Medulla oblongata (tissue), 1 donor: Measurements from ENCODE around the gene TCOF1.
A peak's percentile ranks its signal among the peaks of the same experiment; 100 is the strongest.
"Not testable (repeated sequence)": the region's sequence is repeated elsewhere in the genome, so short reads cannot be mapped to it uniquely, and the experiment has no call there.

ENCODE experiments used
- DNase-seq: peaks from one replicate; pipeline ENCODE4 v3.0.0-alpha.2; 2015; ENCODE audit errors: extremely low spot score

The TCOF1 gene

DNA sequence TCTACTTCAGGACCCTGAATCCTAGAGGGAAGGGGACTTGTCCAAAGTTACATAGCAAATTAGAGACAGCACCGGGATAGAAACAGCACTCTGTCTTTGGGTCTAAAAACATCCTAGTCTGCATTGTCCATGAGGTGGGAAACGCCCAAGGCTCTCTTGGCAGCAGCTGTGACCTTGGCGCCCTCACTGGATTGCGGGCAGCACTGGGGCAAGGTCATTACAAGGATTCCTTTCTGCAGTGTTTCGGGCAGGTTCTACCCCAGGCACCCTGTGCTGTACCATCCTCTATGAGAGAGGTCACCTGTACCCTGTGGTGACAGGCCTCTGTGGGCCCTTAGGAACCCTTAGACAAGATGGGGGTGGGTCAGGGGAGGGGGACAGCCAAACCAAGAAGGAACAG, 46.6 kb downstream of the TCOF1 start:
- DNase-seq, result no peak

DNA sequence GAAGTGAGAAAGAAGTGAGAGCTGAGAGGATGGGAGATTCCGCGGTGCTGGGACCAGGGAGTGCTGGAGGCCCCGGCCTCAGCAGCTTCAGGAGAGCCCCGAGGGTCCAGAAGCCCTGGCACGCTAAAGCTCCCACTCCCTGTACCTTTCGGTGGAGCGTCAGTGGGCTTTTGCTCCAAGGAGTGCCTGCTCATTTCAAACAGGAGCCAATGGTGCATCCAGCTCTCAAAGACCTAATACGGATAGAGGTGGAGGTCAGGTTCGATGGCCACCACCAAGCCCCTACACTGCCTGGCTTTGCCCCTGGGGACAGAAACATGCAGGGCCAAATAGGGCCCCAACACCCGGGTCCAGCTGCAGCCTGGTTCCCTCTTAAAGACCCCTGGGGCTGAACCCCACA, 47.0 kb downstream of the TCOF1 start:
- DNase-seq, result no peak

- DNase-seq, result no peak
Observed at GRCh38 chr5:150404941-150405816, 47.7 kb downstream of the TCOF1 start.

GRCh38 chr5:150406103-150406722, 48.7 kb downstream of the TCOF1 start:
- DNase-seq, result no peak

DNA sequence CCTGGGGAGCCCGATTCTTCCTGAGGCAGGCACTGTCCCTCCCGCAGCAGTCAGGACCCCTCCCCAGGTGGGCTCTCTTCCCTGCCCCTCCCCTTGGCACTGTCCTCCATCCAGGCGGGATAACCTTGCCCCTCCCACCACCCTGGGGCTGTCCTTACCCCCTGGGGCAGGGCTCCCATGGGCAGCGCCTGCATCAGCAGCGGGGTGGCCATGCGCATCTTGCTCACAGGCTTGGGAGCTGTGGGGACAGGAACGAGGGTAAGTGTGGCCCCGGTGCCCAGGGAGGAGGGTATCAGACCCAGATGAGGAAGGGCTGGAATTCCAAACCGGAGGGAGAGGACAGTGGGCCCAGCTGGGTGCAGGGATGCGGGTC, 49.2 kb downstream of the TCOF1 start:
- no peak for DNase-seq

GRCh38 chr5:150407096-150407720, 49.7 kb downstream of the TCOF1 start:
- DNase-seq, result no peak

DNA sequence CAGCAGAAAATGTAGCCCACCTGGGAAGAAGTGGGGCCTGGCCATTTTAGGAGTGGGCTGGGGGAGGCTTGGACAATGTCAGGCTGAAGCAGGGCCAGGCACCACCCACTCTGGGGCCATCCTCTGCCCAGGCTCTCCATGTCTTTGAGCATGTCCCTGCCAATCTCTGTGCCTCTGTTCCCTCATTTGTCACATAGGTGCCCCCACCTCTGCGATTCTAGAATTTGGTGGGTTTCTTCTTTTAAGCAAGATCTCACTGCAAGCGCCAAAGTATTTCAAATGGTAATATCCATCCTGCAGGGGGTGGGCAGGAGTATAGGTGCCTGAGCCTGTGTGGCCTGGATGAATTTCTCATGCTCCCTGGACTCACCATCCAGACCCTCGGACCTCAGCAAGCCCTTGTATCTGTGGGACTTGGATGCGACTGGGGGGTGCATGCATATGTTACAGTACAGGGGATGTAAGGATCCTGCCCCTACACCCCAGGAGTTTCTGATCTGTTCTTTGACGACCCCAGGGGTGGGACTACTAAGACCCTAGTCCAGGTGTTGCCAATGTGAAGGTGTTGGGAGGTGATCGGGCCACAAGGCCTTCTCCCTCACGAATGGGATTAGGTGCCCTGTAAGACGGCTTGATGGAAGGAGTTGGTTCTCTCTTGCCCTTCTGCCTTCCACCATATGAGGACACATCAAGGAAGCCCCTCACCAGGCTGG, 50.9 kb downstream of the TCOF1 start:
- no peak for DNase-seq

DNA sequence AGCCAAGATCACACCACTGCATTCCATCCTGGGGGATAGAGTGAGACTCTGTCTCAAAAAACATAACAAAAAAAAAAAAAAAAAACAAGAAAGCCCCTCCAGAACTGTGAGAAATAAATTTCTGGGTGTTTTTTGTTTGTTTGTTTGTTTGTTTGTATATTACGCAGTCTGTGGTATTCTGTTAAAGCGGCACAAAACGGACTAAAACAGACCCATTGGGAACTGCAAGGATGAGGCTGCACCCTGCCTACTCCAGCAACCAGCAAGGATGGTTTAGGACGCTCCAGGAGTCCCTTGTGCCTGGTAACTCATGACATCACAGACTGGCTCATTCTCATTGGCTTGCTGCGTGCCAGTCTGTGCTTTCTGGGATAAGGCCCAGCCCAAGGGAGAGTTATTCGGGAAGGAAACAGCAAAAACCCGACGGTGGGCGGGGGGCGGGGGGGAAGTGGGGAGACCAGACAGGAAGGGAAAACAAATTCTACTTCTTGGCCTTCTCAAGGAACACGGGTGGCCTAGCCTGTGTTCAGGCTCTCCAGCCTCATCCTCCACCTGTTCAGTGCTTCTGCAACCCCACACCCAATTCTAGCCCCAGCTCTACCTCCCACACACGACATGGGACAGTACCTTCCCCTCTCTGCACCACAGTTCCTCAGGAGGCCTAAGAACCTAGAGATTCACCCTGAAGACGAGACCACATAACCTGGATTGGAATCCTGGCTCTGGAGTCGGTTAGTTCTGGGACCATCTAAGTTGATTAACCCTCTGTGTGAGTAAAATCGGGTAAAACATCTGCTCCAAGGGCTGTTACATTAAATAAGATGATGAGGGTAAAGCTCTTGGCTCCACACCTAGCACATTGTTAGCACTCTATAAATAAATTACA, 52.4 kb downstream of the TCOF1 start:
- DNase-seq, result peak; percentile 98

DNA sequence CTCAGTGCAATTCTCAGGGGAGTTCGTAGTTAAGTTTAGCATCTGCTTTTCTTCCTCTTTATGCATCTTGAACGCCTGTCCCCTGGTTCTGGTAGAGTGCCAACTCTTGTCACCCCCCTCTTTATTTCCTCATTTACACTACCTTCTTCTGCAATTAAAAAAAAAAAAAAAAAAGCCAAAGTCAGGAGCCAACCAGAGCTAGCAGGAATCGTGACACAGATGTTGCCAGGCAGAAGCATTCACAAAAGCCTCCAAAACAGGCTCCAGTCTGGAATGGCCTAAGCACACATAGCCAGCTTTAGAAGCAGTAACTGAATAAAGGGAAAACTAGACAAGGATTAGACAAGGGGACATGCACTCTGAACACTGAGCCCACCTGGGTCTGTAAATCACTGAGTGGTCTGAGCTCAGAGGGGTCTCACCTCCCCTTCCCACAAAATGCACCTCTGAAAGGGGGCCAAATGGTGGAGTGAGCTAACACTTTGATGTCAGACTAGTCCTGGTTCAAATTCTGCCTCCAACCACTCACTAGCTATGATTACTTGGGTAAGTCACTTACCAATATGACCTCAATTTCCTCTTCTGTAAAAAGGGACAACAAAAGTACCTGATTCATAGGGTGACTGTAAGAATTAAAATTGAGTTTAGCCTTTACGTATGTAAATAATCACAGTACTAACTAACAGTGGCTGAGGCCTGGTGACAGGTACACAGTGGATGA, 53.2 kb downstream of the TCOF1 start:
- DNase-seq, result peak; percentile 94

- peak; percentile 62 for DNase-seq
Observed at GRCh38 chr5:150411245-150411979, 53.9 kb downstream of the TCOF1 start.

- peak; percentile 92 for DNase-seq
Observed at GRCh38 chr5:150412319-150413175, 55.0 kb downstream of the TCOF1 start, which contains the start of gene CD74. CD74 (minus strand) TSS chr5:150412910; CDS start chr5:150412749, 161 bp downstream.

DNA sequence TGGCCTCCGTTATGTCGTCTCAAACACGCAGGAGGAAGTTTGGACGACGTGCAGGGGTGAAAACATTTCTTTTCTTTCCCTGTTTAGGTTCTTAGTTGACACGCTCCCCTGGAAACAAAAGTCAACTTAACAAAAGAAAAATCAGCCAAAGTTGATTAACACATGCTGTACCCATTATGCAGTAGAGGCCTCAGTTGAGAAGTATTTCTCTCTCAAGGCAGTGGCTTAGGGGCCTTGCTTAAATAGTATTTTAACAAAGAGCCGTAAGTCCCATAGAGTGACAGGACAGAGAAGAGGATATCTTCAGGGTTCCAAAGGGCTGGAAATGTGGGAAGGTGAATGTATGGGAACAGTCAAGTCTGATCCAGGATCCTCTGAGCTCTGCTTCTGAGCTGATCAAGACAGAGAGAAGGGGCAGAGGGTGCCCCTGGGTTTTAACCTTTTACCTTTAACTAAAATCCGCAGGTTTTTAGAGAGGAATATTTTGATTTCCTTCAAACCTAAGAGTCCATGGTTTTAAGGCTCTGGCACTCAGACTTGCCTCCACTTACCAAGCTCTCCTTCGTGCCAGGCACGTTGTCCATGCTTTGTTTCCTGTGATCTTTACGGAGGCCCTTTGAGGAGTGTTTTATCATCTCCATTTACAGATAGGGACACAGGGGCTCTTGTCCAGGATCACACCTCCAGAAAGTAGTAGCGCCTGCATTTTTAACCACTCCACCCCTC, 55.8 kb downstream of the TCOF1 start:
- no peak for DNase-seq

GRCh38 chr5:150413902-150414790, 56.6 kb downstream of the TCOF1 start:
- DNase-seq, result not testable (repeated sequence)

DNA sequence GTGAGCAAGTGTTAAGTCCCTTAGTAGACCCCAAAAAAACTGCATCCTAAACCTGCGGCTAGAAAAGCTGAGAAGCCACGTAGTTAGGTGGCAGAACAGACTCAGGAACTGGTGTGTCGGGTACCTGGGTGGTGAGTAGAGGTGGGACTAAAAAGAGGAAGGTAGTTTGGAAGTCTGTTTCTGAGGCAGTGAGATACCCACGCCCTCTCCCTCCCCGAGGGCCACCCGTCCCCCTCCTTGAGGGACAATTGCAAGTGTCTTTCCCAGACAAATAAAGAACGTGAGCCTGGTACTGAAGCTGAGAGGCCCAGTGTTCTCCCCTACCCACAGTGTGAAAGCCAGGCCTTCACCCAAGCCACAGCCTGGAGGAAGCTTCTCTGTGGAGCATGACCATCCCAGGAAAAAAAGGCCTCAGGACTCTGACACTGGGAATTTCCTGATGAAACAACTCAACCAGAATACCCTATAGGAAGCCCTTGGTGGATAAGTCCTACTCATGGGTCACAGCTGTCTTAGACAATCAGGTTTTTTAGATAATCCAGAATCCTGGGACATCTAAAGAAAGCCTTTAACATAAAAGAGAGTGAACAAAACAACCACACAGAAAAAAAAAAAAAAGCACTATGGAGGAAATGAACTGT, 62.3 kb downstream of the TCOF1 start:
- DNase-seq, result no peak

- no peak for DNase-seq
Observed at GRCh38 chr5:150422075-150422474, 64.6 kb downstream of the TCOF1 start.

DNA sequence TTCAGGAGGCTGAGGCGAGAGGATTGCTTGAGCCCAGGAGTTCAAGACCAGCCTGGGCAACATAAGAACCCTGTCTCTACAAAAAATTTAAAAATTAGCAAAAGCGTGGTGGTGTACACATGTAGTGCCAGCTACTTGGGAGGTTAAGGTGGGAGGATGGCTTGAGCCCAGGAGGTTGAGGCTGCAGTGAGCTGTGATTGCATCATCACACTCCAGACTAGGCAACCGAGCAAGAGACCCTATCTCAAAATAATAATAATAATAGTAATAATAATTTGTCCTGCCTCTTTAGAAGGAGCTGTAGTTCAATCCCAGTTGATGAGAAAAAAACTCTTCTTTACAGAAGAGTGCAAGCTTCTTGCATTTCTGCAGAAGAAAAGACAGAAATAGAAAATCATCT, 65.3 kb downstream of the TCOF1 start:
- no peak for DNase-seq

DNA sequence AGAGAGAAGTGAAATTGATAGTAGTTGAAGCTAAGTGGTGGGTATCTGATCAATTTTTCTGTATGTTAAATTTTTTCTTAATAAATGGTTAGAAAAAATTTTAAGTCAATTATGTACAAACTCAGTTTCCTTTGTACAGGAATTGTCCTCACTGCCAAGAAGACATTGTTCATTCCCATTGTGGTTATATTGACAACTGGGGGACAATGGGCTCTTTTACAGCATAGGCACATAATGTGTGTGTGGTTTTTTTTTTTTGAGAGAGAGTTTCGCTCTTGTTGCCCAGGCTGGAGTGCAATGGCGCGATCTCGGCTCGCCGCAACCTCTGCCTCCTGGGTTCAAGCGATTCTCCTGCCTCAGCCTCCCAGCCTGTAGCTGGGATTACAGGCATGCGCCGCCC, 68.7 kb downstream of the TCOF1 start:
- DNase-seq, result peak; percentile 82
